Loucy (cell line): ENCODE data around the gene AGBL1.

ENCODE experiments used
- H2AFZ ChIP-seq: fragments of 200-600 bp; sonication (generic); 2 replicates; pipeline ENCODE4 v1.6.0; 2016; ENCODE audit warnings: antibody characterized with exemption, mild to moderate bottlenecking, low read length, moderate library complexity
- H3F3A ChIP-seq: fragments of 200-600 bp; 2 replicates; pipeline ENCODE4 v1.6.0; 2016; ENCODE audit warnings: antibody characterized with exemption, low read depth, mild to moderate bottlenecking
- H3K27me3 ChIP-seq: fragments of 200-600 bp; sonication (generic); 2 replicates; pipeline ENCODE4 v1.6.1; 2014; ENCODE audit warnings: low read length, mild to moderate bottlenecking; ENCODE audit not compliant: insufficient read depth, poor library complexity, severe bottlenecking
- H3K36me3 ChIP-seq: fragments of 200-600 bp; sonication (generic); 2 replicates; pipeline ENCODE4 v1.6.1; 2016; ENCODE audit warnings: low read length; ENCODE audit not compliant: insufficient read depth
- H3K4me1 ChIP-seq: fragments of 200-600 bp; sonication (generic); 2 replicates; pipeline ENCODE4 v1.5.1; 2014; ENCODE audit warnings: low read length, mild to moderate bottlenecking; ENCODE audit not compliant: insufficient read depth, poor library complexity, severe bottlenecking
- H3K4me2 ChIP-seq: fragments of 200-600 bp; sonication (generic); 2 replicates; pipeline ENCODE4 v1.6.0; 2014; ENCODE audit warnings: antibody characterized with exemption, low read length, low read depth, mild to moderate bottlenecking; ENCODE audit not compliant: poor library complexity, severe bottlenecking
- H3K4me3 ChIP-seq: fragments of 200-600 bp; sonication (generic); 2 replicates; pipeline ENCODE4 v1.5.1; 2014; ENCODE audit warnings: low read length, mild to moderate bottlenecking, mixed read lengths; ENCODE audit not compliant: poor library complexity, severe bottlenecking
- H3K79me2 ChIP-seq: fragments of 200-600 bp; sonication (generic); 2 replicates; pipeline ENCODE4 v1.6.1; 2014; ENCODE audit warnings: low read length; ENCODE audit not compliant: insufficient read depth
- H3K9ac ChIP-seq: fragments of 200-600 bp; sonication (generic); 2 replicates; pipeline ENCODE4 v1.6.0; 2014; ENCODE audit warnings: mild to moderate bottlenecking, low read depth, low read length, moderate library complexity; ENCODE audit not compliant: poor library complexity, severe bottlenecking
- H3K9me2 ChIP-seq: fragments of 200-600 bp; sonication (generic); replicated peaks from 2 replicates; pipeline ENCODE4 v1.6.1; 2016; ENCODE audit warnings: low read depth, low read length, mixed read lengths
- H3K9me3 ChIP-seq: fragments of 200-600 bp; sonication (generic); 2 replicates; pipeline ENCODE4 v1.6.1; 2014; ENCODE audit warnings: mild to moderate bottlenecking, antibody characterized with exemption, low read length, low read depth; ENCODE audit not compliant: insufficient read depth
- H4K20me1 ChIP-seq: fragments of 200-600 bp; sonication (generic); 2 replicates; pipeline ENCODE4 v1.6.0; 2014; ENCODE audit warnings: antibody characterized with exemption, low read length, mild to moderate bottlenecking; ENCODE audit not compliant: insufficient read depth, poor library complexity, severe bottlenecking
- CTCF ChIP-seq: fragments of 200-600 bp; sonication (generic); conservative IDR thresholded peaks from 2 replicates; pipeline ENCODE4 v1.5.1; 2014; ENCODE audit warnings: mild to moderate bottlenecking, antibody characterized with exemption, low read length
- EZH2phosphoT487 ChIP-seq: fragments of 200-600 bp; IDR thresholded peaks from 2 replicates; pipeline ENCODE4 v1.6.1; 2018; ENCODE audit warnings: antibody characterized with exemption, mild to moderate bottlenecking, moderate library complexity, borderline replicate concordance

The AGBL1 gene

GRCh38 chr15:86630946-86631345 lies 551.3 kb downstream of the AGBL1 start:
- Histone ChIP-seq H3K4me3 (no peak overlapping the region), H2AFZ (no peak overlapping the region), H3K79me2 (no peaks in the 10 kb centered on the region), H4K20me1 (no peaks in the 10 kb centered on the region), H3K4me1 (no peaks in the 10 kb centered on the region), H3K9ac (no peak overlapping the region), H3K4me2 (no peak overlapping the region), H3K9me3 (no peaks in the 10 kb centered on the region), H3K27me3 (no peaks in the 10 kb centered on the region), H3F3A (no peaks in the 10 kb centered on the region), H3K36me3 (no peaks in the 10 kb centered on the region), H3K9me2 (no peaks in the 10 kb centered on the region)
- no peak for TF ChIP-seq EZH2phosphoT487
- no peak for TF ChIP-seq CTCF

- Histone ChIP-seq H3K9me2 (no peaks in the 10 kb centered on the region), H3K4me2 (no peak overlapping the region), H2AFZ (no peak overlapping the region), H3K36me3 (no peaks in the 10 kb centered on the region), H3K27me3 (no peaks in the 10 kb centered on the region), H3K4me3 (no peak overlapping the region), H3K79me2 (no peaks in the 10 kb centered on the region), H3F3A (no peaks in the 10 kb centered on the region), H3K4me1 (no peaks in the 10 kb centered on the region), H3K9ac (no peak overlapping the region), H4K20me1 (no peaks in the 10 kb centered on the region), H3K9me3 (no peaks in the 10 kb centered on the region)
- TF ChIP-seq CTCF (no peak), EZH2phosphoT487 (no peak)
These were observed 554.5 kb downstream of the AGBL1 start for GRCh38 chr15:86634146-86634545.

GRCh38 chr15:86634992-86635638 lies 555.4 kb downstream of the AGBL1 start:
- H3K9me3 ChIP-seq = no peaks in the 10 kb centered on the region
- no peaks in the 10 kb centered on the region for H3F3A ChIP-seq
- H3K79me2 ChIP-seq = no peaks in the 10 kb centered on the region
- no peaks in the 10 kb centered on the region for H3K36me3 ChIP-seq
- no peaks in the 10 kb centered on the region for H3K9me2 ChIP-seq
- H3K27me3 ChIP-seq = no peaks in the 10 kb centered on the region
- TF ChIP-seq EZH2phosphoT487 (no peak), CTCF (no peak)
- H3K9ac ChIP-seq = no peak overlapping the region
- no peak overlapping the region for H2AFZ ChIP-seq
- no peak overlapping the region for H3K4me3 ChIP-seq
- no peaks in the 10 kb centered on the region for H3K4me1 ChIP-seq
- H3K4me2 ChIP-seq = no peak overlapping the region
- no peaks in the 10 kb centered on the region for H4K20me1 ChIP-seq
